Esophagus squamous epithelium (tissue), 4 donors: ENCODE data around the gene GPR75.

Source experiments
- POLR2A ChIP-seq, 4 donors: fragments of 450-650 bp; IDR thresholded peaks; one replicate each; pipeline ENCODE4 v1.6.1; 2017; ENCODE audit warnings: antibody characterized with exemption in 4 of 4, mild to moderate bottlenecking in 4 of 4, moderate library complexity in 3 of 4
- TF ChIP-seq, protein P1 (sequence below), 6 experiments: fragments of 450-650 bp in 4 of 6; fragments of 200-600 bp in 2 of 6; sonication (generic) in 2 of 6; IDR thresholded peaks; one replicate each; pipeline ENCODE4 v1.5.1; 2016 to 2019; ENCODE audit warnings: antibody characterized with exemption in 6 of 6, mild to moderate bottlenecking in 4 of 6, moderate library complexity in 4 of 6

DNA sequence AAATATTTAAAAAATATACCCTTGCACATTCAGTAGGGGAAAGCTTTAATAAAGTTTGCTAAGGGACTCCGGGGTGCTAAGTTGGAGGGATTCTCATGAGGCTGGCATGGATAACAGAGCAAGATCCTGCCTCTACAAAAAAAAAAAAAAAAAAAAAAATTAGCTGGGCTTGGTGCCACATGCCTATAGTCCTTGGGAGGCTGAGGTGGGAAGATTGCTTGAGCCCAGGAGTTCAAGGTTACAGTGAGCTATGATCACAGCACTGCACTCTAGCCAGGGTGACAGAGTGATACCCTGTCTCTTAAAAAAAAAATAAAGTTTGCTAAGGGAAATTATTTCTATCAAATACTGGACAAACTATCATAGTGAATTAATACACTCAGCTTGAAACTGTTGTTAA is 17.3 kb upstream of the GPR75 start:
- TF ChIP-seq, protein P1, sequence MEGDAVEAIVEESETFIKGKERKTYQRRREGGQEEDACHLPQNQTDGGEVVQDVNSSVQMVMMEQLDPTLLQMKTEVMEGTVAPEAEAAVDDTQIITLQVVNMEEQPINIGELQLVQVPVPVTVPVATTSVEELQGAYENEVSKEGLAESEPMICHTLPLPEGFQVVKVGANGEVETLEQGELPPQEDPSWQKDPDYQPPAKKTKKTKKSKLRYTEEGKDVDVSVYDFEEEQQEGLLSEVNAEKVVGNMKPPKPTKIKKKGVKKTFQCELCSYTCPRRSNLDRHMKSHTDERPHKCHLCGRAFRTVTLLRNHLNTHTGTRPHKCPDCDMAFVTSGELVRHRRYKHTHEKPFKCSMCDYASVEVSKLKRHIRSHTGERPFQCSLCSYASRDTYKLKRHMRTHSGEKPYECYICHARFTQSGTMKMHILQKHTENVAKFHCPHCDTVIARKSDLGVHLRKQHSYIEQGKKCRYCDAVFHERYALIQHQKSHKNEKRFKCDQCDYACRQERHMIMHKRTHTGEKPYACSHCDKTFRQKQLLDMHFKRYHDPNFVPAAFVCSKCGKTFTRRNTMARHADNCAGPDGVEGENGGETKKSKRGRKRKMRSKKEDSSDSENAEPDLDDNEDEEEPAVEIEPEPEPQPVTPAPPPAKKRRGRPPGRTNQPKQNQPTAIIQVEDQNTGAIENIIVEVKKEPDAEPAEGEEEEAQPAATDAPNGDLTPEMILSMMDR (IDR thresholded peaks at IDR 0.05), result no peak
- no peak for TF ChIP-seq POLR2A (IDR thresholded peaks at IDR 0.05)
